Skin epidermis (tissue), 12 donors: ENCODE data around the gene FAM131C.
"Not testable (repeated sequence)": the region's sequence is repeated elsewhere in the genome, so short reads cannot be mapped to it uniquely, and the experiment has no call there.

Source experiments
- H3K27ac ChIP-seq, 21 experiments: fragments of 200-600 bp; sonication (generic) in 11 of 21; one replicate each; pipeline ENCODE4 v1.5.0; 2020; ENCODE audit warnings: mild to moderate bottlenecking in 3 of 21, inconsistent platforms in 2 of 21, moderate library complexity in 2 of 21
- H3K4me3 ChIP-seq, 7 experiments: fragments of 200-600 bp; sonication (generic) in 2 of 7; one replicate each; pipeline ENCODE4 v1.5.0; 2020; ENCODE audit warnings: inconsistent platforms in 2 of 7, mild to moderate bottlenecking in 2 of 7, moderate library complexity in 1 of 7

FAM131C gene

DNA sequence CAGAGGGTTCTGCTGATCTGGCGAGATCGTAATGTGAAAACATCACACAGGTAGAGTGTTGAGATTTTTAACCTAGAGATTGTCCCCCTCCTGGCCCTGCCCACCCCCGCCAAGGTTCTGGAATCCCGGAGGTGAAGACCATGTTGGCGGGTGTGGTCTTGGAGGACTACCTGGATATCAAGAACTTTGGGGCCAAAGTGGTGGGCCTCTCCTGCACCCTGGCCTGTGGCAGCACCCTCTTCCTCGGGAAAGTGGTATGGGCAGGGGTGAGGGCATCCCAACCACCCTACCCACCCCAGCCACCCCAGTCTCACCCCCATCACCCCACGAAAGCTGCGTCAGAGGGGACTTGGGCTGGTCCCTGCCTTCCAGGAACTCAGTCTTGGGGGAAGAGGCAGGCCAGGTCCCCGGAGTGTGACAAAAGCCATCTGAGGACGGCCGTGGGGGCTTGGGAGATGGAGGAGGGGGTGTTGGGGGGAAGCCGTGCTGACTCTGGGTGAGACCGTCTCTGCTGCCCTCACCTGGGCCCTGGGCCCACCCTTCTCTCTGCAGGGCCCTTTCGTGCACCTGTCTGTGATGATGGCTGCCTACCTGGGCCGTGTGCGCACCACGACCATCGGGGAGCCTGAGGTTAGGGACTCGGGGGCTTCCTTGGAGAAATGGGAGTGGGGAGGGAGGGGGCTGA, 25.5 kb downstream of the FAM131C start:
- Histone ChIP-seq H3K27ac (no peak overlapping the region), H3K4me3 (peak overlapping the region in 1 of 7 experiments; percentile 24)

DNA sequence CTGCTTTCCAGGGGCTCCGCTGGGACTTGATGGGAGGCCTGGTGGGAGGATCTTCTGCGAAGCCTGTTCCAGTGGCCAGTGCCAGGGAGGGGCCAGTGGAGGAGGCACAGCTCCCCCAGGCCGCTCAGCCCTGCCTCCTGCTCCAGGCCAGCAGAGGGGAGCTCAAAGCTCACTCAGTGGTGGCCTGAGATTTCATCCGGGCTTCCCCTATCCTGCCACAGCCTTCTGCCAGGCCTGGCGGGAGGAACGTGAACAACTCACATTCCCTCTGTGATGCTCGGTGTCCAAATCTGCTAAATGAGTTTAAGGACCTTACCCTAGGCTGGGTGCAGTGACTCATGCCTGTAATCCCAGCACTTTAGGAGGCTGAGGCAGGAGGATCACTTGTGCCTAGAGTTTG, 26.6 kb downstream of the FAM131C start:
- no peak overlapping the region for H3K4me3 ChIP-seq

DNA sequence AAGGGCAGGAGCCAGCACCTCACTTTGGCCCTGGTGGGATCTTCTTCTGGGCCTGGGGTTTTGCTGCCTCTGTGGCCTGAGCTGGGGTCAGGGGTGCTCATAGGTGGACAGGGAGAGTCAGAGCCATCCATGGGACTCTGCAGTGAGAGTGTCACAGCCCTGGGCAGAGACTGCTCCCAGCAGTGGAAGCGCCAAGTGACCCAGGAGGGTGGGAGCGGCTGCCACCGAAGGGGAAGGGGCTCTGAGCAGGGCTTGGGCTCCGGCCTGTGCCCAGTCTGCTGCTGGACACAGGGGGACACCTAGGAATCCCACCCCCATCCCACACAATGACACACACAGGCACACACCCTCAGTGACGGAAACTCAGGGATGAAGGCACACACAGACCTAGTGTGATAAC, 29.5 kb downstream of the FAM131C start:
- no peak overlapping the region for H3K27ac ChIP-seq
- no peak overlapping the region for H3K4me3 ChIP-seq

More for the DNA sequence above, 26.6 kb downstream of the FAM131C start:
- no peak overlapping the region for H3K27ac ChIP-seq

DNA sequence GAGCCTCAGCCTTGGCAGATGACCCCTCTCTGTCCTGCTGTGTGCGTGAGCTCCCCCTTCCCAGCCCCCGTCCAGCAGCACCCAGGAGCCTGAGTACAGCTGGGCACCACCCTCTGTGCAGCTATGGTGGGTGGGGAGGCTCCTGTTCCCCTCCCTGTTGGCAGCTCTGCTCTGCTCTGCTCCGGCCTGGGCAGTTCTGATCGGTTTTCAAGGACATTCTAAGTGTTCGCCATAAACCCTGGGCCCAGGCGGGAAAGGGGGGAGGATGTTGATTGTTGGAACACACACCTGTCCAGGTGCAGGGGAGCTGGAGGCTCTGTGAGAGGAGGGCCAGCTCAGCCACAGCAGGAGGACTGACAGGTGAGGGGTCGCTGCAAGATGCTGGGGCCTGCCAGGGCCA, 29.9 kb downstream of the FAM131C start, which contains the start of gene CLCNKB:
TSS of gene CLCNKB (plus strand) at position 262 of the 400 bp plus-strand sequence. CDS start 711 bp downstream, outside the sequence.
- H3K27ac ChIP-seq, result no peak within 1 kb of the TSS
- H3K4me3 ChIP-seq, result no peak within 1 kb of the TSS

DNA sequence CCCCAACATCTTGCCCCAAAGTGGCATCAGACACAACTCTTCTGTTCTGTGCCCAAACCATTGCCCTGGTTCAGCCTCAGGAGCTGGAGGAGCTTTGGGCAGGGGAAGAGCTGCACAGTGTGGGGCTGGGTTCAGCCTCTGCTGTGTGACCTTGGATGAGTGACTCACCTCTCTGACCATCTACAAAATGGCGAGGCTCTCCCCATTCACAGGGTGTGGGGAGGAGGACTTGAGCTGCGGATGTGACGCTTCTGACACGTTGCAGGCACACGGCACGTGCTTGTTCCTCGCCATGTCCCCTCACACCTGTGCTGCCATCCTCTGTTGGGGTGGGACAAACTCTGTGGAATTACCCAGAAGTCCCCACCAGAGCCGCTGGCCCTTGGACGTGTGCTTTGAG, 30.8 kb downstream of the FAM131C start:
- H3K27ac ChIP-seq, result not testable (repeated sequence)

DNA sequence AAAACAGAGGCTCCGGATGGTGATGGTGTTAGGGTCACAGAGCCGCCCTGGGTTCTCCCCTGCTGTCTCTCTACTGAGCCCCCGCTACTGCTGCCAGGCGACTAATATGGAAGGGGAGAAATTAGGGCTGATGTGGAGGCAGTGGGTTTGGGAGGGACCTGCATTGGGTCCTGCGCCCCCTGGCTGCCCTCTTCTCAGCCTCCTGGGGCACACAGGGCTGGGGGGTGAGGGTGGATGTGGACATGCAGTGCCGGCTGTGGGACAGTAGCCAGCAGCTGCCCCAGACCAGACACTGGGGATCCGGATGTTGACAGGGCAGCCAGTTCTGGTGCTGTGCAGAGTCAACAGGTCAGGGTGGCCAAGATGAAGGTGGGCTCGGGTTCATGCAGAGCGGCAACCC, 31.4 kb downstream of the FAM131C start:
- no peak overlapping the region for H3K27ac ChIP-seq
- no peak overlapping the region for H3K4me3 ChIP-seq

More for the DNA sequence above, 30.8 kb downstream of the FAM131C start:
- not testable (repeated sequence) for H3K4me3 ChIP-seq

DNA sequence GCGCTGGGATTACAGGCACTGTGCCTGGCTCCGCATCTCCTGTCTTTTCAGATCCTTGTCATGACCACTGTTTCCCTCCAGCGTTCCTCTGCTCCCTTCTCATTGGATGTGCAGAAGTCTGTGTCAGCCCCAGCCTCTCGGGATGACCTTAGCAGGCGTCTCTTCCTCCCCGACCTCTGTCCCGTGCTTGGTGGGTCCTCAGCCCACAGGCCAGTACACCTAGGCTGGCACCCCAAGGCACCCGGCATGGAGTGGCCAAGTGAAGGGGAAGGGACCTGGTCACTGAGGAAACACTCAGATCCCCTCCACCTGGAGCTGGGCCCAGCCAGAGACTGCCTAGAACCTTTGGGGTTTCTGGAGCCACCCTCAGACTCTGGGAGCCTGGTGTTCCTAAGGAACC, 32.3 kb downstream of the FAM131C start:
- Histone ChIP-seq H3K4me3 (no peak overlapping the region), H3K27ac (no peak overlapping the region)

DNA sequence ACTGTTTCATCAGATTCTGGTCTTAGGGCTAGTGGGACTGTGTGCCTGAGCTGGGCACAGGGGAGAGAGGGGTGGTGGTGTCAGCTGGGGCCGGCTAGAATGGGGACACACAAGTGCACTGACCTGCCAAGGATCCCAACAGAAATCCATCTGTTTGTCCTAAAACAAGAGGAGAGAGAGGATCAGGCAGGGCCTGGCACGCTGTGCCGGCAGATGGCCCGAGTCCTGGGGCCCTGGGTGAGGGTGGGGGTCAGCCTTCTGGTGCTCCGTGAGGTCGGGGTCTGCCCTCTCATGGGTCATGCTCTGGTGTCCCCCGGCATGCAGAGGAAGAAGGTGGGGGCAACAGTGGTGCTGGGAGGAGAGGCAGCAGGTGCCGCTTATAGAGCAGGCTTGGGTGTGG, 33.6 kb downstream of the FAM131C start:
- H3K4me3 ChIP-seq, H3K27ac ChIP-seq: not testable (repeated sequence)

DNA sequence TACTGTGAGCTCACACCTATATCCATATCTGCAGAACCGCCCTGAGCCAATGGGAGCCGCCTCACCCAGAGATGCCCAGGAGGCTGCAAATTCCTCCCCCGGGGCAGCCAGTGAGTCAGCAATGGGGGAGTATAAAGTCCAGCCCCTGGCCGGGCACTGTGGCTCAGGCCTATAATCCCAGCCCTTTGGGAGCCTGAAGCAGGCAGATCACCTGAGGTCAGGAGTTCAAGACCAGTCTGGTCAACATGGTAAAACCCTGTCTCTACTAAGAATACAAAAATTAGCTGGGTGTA, 34.9 kb downstream of the FAM131C start:
- Histone ChIP-seq H3K27ac (no peak overlapping the region), H3K4me3 (no peak overlapping the region)

DNA sequence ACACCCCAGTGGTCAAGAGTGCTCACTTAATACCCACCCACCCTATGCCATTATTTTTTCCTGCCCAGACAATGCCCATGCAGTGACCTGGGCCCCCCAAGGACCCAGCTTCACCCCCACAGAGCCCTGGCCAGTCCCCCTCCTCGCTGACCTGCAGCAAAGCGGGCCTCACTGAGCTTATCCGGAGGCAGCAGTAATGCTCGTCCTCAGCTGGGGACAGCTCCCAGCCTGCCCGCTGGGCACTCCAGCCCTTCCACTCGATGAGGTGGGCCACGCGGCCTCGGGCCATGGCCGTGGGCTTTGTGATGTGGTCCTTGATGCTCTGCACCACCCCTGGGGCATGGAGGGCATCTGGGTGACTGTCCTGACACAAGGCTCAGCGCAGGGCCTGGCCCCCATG, 37.0 kb downstream of the FAM131C start:
- not testable (repeated sequence) for H3K27ac ChIP-seq, H3K4me3 ChIP-seq

DNA sequence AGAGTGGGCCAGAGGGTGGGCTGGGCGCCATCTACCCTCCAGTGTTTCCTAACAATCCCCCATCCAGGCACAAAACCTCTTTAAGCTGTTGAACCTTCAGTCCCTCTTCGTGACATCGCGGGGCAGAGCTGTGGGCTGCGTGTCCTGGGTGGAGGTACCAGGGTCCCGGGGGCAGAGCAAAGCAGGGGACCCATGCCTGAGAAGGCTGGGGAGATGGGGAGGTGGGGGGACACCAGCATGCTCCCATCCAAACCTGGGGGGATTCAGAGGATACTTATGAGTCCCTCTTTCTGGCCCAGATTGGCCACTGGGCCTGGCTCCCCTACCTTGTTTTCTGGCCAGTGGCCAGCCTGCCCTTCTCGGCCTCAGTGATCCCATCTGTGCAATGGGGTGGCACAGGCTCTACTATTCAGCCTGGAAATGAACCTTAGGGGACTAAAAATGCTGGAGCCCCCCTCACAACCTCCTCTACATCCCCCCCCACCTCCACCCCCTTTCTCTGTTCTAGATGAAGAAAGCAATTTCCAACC, 40.3 kb downstream of the FAM131C start:
- not testable (repeated sequence) for H3K4me3 ChIP-seq, H3K27ac ChIP-seq

DNA sequence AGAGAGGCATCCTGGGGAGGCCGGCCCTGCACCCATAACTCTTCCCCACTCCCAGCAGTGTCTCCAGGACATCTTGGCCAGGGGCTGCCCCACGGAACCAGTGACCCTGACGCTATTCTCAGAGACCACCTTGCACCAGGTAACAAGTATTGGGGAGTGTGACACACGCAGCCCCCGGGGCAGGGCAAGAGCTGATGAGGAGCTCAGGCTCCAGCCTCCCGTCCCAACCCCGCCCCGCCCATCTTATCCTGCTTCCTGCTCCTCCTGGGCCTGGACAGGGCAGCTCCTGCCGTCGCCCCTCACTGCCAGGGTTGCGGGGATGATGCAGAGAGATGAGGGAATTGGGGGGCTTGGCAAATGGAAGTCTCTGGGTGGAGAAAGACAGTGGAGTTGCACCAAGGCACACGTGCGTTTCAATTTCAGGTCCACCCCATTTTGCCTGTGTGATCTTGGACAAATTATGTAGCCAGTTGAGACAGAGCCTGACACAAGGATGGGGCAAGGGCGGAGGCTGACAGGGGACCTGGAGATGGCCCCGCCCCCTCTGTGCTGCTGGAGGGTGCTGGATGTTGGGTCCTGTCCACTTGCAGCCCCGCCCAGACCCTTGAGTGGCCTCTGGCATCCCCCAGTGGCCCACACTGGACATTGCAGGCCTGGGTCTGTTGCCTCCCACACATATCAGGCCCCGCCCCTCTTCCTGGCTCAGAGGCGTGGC, 40.9 kb downstream of the FAM131C start:
- Histone ChIP-seq H3K4me3 (no peak overlapping the region), H3K27ac (peak overlapping the region in 1 of 21 experiments; percentile 13)

DNA sequence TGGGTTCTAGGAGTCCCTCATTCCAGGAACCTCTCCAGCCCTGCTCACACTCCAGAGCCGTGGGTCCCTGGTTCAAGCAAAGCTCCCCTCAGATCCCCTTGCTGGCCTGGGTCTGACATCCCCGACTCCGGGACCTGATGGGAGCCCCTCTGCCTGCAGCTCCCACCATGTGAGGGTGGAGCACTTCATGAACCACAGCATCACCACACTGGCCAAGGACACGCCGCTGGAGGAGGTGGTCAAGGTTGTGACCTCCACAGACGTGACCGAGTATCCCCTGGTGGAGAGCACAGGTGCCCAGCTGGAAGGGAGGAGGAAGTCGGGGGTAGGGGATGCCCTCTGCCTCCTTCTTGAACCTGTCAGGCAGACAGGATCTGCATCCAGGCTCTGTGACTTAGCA, 41.9 kb downstream of the FAM131C start:
- Histone ChIP-seq H3K4me3 (no peak overlapping the region), H3K27ac (no peak overlapping the region)

DNA sequence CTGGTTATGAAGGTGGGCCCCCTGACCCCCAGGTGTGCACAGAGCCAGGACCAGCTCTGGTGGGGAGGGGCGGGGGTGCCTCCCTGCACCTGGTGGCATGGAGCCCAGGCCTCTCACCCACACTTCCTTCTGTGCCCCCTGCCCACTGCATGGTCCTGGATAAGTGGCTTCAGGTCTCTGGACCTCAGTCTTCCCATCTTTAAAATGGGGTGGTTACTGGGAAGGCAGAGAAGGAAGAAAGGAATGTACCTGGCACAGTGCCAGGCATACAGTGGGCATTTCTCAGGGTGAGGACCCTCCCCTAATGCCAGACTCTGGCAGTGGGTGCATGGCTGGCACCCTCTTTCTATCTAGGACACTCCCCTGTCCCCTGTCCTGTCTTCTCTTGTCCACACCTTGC, 44.2 kb downstream of the FAM131C start:
- no peak overlapping the region for H3K4me3 ChIP-seq
- H3K27ac ChIP-seq, result no peak overlapping the region

DNA sequence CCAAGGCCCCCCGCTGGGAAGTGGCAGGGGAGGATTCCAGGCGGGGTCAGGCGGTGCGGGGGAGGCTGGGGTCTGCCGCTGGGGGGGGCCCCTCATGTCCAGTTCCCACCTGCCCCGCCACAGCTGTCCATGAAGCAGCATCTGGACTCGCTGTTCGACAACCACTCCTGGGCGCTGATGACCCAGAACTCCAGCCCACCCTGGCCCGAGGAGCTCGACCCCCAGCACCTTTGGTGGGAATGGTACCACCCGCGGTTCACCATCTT, 44.5 kb downstream of the FAM131C start:
- not testable (repeated sequence) for H3K27ac ChIP-seq, H3K4me3 ChIP-seq

DNA sequence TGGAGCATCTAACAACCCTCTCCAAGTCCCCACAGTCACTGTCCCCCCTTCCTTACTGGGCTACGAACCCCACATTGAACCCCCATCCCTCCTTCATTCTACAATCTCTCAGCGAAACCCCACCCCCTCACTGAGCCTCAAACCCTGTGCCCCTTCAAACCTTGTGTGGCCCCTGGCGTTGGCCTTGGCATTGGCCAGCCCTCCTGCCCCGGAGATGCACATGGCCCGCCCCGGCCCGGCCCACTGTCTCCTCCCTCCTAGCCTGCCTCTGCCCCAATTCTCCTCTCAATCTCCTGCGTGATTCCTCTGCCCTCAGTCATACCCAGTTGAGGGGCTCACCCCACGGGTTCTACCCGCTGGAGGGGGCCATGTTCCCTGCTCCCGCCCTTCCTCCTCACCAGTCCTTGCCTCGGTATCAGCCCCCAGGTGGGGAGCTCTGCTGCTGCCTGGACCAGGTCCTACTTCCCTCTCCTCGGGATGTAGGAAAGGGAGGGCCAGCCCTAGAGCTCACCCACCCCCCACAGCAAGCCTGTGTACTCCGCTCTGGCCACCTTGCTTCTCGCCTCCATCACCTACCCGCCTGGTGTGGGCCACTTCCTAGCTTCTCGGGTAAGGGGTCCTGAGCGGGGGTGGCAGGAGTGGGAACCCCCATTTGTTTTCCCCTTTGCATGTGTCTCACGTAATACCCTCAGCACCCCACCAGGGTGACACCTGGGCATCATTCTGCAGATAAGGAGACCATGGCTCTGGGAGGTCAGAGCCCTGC, 45.0 kb downstream of the FAM131C start:
- Histone ChIP-seq H3K27ac (no peak overlapping the region), H3K4me3 (no peak overlapping the region)

DNA sequence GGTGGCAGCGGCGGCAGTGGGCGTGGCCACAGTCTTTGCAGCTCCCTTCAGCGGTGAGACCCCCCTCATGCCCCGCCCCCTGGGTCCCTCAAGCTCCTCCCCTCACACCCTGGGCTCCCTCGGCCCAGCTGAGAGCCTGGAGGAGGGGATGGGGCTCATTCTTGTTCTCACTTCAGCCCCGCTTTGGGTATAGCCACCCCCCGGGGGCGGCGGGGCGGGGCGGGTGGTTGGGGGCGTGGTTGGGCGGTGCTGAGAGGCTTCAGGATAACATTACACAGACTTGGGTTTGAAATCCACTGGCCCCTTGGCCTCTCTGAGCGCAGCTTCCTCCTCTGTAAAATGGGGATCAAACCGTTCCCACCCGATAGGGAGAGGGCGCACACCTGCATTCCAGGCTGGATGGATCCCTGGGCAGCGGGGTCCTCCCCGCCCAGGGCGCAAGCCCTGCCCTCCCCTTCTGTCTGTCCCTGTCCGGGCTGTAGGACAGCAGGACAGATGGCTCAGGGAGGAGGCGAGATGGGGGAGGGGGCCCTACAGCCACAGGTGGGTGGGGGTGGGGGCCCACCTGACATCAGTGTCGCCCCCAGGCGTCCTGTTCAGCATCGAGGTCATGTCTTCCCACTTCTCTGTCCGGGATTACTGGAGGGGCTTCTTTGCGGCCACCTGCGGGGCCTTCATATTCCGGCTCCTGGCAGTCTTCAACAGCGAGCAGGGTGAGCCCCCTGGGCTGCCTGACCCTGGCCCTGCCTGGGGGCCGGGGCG, 46.5 kb downstream of the FAM131C start:
- H3K27ac ChIP-seq, result peak overlapping the region in 1 of 21 experiments; percentile 29
- no peak overlapping the region for H3K4me3 ChIP-seq

DNA sequence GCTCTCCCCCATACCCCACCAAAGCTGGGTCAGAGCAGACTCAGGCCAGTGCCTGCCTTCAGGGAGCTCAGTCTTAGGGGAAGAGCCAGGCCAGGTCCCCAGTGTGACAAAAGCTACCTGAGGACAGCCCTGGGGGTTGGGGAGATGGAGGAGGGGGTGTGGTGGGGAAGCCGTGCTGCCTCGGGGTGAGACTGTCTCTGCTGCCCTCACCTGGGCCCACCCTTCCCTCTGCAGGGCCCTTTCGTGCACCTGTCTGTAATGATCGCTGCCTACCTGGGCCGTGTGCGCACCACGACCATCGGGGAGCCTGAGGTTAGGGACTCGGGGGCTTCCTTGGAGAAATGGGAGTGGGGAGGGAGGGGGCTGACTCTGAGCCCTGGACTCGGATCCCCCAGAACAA, 47.1 kb downstream of the FAM131C start:
- not testable (repeated sequence) for H3K4me3 ChIP-seq, H3K27ac ChIP-seq

DNA sequence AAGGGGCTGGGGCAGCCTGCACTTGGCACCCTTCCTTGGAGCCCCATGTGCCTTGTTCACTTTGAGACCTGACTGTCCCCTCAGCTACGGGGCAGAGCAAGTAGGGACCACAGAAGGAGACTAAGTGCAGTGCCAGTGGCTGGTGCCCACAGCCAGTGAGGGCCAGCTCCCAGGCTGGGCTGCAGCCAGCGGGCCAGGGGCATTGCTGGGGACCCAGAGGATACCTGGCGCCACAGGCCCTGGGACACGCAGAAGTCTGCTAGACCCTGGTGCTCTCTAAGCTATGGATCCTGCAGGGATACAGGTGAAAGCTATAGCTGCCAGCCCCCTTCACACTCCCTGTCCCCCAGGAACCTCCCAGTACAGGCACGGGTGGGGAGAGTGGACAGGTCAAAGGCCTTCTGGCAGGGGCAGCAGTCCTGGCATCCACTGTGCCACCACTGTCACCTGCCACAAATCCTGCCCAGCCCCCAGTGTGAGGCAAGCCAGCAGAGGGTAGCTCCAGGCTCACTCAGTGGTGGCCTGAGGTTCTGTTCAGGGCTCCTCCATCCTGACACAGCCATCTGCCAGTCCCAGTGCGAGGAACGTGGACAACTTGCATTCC, 50.3 kb downstream of the FAM131C start:
- Histone ChIP-seq H3K27ac (no peak overlapping the region), H3K4me3 (no peak overlapping the region)

DNA sequence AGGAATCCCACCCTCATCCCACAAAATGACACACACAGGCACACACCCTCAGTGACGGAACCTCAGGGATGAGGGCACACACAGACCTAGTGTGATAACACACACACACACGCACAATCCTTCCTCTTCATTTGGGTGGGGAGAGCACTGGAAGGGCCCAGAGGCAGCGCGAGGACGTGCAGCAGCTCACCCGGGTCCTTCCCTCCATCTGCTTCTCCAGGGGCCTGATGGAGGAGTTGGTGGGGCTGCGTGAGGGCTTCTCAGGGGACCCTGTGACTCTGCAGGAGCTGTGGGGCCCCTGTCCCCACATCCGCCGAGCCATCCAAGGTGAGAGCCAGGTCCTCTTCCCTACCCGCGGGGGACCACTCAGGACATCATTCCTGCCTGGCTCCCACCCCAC, 51.1 kb downstream of the FAM131C start:
- H3K27ac ChIP-seq, result no peak overlapping the region
- H3K4me3 ChIP-seq, result no peak overlapping the region
